OCI-LY3 (cell line): Measurements from ENCODE around the gene PAGR1.
"Not testable (repeated sequence)": the region's sequence is repeated elsewhere in the genome, so short reads cannot be mapped to it uniquely, and the experiment has no call there.

Experiments
- EZH2phosphoT487 ChIP-seq: fragments of 200-600 bp; shearing (Covaris generic); IDR thresholded peaks from 2 replicates; pipeline ENCODE4 v1.6.1; 2018; ENCODE audit warnings: antibody characterized with exemption, mixed run types, low read depth
- TF ChIP-seq, protein P1 (sequence below): fragments of 200-600, 300-600 bp; sonication (generic); IDR thresholded peaks from 2 replicates; pipeline ENCODE4 v1.5.1; 2014; ENCODE audit warnings: antibody characterized with exemption, low read length, low read depth

GRCh38 chr16:29772330-29772729, 43.6 kb upstream of the PAGR1 start:
- TF ChIP-seq, protein P1, sequence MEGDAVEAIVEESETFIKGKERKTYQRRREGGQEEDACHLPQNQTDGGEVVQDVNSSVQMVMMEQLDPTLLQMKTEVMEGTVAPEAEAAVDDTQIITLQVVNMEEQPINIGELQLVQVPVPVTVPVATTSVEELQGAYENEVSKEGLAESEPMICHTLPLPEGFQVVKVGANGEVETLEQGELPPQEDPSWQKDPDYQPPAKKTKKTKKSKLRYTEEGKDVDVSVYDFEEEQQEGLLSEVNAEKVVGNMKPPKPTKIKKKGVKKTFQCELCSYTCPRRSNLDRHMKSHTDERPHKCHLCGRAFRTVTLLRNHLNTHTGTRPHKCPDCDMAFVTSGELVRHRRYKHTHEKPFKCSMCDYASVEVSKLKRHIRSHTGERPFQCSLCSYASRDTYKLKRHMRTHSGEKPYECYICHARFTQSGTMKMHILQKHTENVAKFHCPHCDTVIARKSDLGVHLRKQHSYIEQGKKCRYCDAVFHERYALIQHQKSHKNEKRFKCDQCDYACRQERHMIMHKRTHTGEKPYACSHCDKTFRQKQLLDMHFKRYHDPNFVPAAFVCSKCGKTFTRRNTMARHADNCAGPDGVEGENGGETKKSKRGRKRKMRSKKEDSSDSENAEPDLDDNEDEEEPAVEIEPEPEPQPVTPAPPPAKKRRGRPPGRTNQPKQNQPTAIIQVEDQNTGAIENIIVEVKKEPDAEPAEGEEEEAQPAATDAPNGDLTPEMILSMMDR = not testable (repeated sequence)
- not testable (repeated sequence) for TF ChIP-seq EZH2phosphoT487
